ENCODE data around the gene OOSP1. TPM values are rescaled to one million over a fixed set of nuclear protein-coding genes. Genes with fewer than 3 reads are reported as not detected.

OOSP1 gene
- total RNA-seq, 1 donor from 2014 or later = not detected

- no peak overlapping the region for H3K27ac ChIP-seq (ENCODE audit: low read depth, low read length)
- Mint-ChIP-seq H3K9me3 (ENCODE audit: unreplicated experiment) (peaks cover 6% of the 10 kb centered on the region), H3K4me3 (ENCODE audit: unreplicated experiment) (no peak overlapping the region), H3K27ac (ENCODE audit: unreplicated experiment) (no peak overlapping the region), H3K4me1 (ENCODE audit: low read depth, unreplicated experiment) (no peaks in the 10 kb centered on the region), H3K27me3 (ENCODE audit: low read depth, unreplicated experiment) (no peaks in the 10 kb centered on the region), H3K36me3 (ENCODE audit: low read depth, unreplicated experiment) (no peaks in the 10 kb centered on the region)
- H3K4me3 ChIP-seq (ENCODE audit: insufficient read depth, low read depth, low read length) = no peak overlapping the region
- no peaks in the 10 kb centered on the region for H3K9me3 ChIP-seq (ENCODE audit: insufficient read depth, low read depth, low read length)
- no peaks in the 10 kb centered on the region for H3K27me3 ChIP-seq (ENCODE audit: insufficient read depth, low read length)
- no peak overlapping the region for H3K9ac ChIP-seq (ENCODE audit: low read length)
- FAIRE-seq (no peak), DNase-seq (ENCODE audit: low read depth) (no peak)
- no peaks in the 10 kb centered on the region for H4K20me1 ChIP-seq (ENCODE audit: insufficient read depth, low read length)
- TF ChIP-seq CTCF (IDR thresholded peaks at IDR 0.05; ENCODE audit: insufficient read depth, low read depth, low read length) (no peak), EZH2 (IDR thresholded peaks at IDR 0.05; ENCODE audit: insufficient read depth, low read length) (no peak)
- H2AFZ ChIP-seq (ENCODE audit: low read depth, low read length) = no peak overlapping the region
- H3K79me2 ChIP-seq (ENCODE audit: insufficient read depth, low read length) = no peaks in the 10 kb centered on the region
- H3K4me1 ChIP-seq (ENCODE audit: insufficient read depth, low read length) = no peaks in the 10 kb centered on the region
- H3K4me2 ChIP-seq (ENCODE audit: low read length) = no peak overlapping the region
- no peaks in the 10 kb centered on the region for H3K36me3 ChIP-seq (ENCODE audit: insufficient read depth, low read length)
These were observed 54.2 kb downstream of the OOSP1 start for GRCh38 chr11:59992425-59992824.

GRCh38 chr11:59997800-59998199, 59.6 kb downstream of the OOSP1 start:
- Histone ChIP-seq H3K9me3 (ENCODE audit: insufficient read depth, low read depth, low read length) (no peaks in the 10 kb centered on the region), H3K79me2 (ENCODE audit: insufficient read depth, low read length) (no peaks in the 10 kb centered on the region), H3K9ac (ENCODE audit: low read length) (no peak overlapping the region), H3K4me1 (ENCODE audit: insufficient read depth, low read length) (no peaks in the 10 kb centered on the region), H3K4me3 (ENCODE audit: insufficient read depth, low read depth, low read length) (no peak overlapping the region), H3K36me3 (ENCODE audit: insufficient read depth, low read length) (no peaks in the 10 kb centered on the region), H3K4me2 (ENCODE audit: low read length) (no peak overlapping the region), H4K20me1 (ENCODE audit: insufficient read depth, low read length) (no peaks in the 10 kb centered on the region), H3K27me3 (ENCODE audit: insufficient read depth, low read length) (no peaks in the 10 kb centered on the region), H3K27ac (ENCODE audit: low read depth, low read length) (no peak overlapping the region), H2AFZ (ENCODE audit: low read depth, low read length) (no peak overlapping the region)
- no peak overlapping the region for H3K27ac Mint-ChIP-seq (ENCODE audit: unreplicated experiment)
- TF ChIP-seq CTCF (IDR thresholded peaks at IDR 0.05; ENCODE audit: insufficient read depth, low read depth, low read length) (no peak), EZH2 (IDR thresholded peaks at IDR 0.05; ENCODE audit: insufficient read depth, low read length) (no peak)
- H3K9me3 Mint-ChIP-seq (ENCODE audit: unreplicated experiment) = peaks cover 4% of the 10 kb centered on the region
- no peak overlapping the region for H3K4me3 Mint-ChIP-seq (ENCODE audit: unreplicated experiment)
- no peaks in the 10 kb centered on the region for H3K4me1 Mint-ChIP-seq (ENCODE audit: low read depth, unreplicated experiment)
- no peaks in the 10 kb centered on the region for H3K27me3 Mint-ChIP-seq (ENCODE audit: low read depth, unreplicated experiment)
- DNase-seq (ENCODE audit: low read depth) (no peak), FAIRE-seq (no peak)
- no peaks in the 10 kb centered on the region for H3K36me3 Mint-ChIP-seq (ENCODE audit: low read depth, unreplicated experiment)

GRCh38 chr11:59999691-60000090, 61.5 kb downstream of the OOSP1 start:
- no peaks in the 10 kb centered on the region for H3K27me3 ChIP-seq (ENCODE audit: insufficient read depth, low read length)
- H3K4me1 ChIP-seq (ENCODE audit: insufficient read depth, low read length) = no peaks in the 10 kb centered on the region
- no peak overlapping the region for H3K27ac Mint-ChIP-seq (ENCODE audit: unreplicated experiment)
- no peaks in the 10 kb centered on the region for H3K4me1 Mint-ChIP-seq (ENCODE audit: low read depth, unreplicated experiment)
- H3K27me3 Mint-ChIP-seq (ENCODE audit: low read depth, unreplicated experiment) = no peaks in the 10 kb centered on the region
- H3K9ac ChIP-seq (ENCODE audit: low read length) = no peak overlapping the region
- no peak overlapping the region for H3K27ac ChIP-seq (ENCODE audit: low read depth, low read length)
- no peak overlapping the region for H3K4me3 Mint-ChIP-seq (ENCODE audit: unreplicated experiment)
- no peak for FAIRE-seq
- H3K79me2 ChIP-seq (ENCODE audit: insufficient read depth, low read length) = no peaks in the 10 kb centered on the region
- no peak for DNase-seq (ENCODE audit: low read depth)
- peaks cover 3% of the 10 kb centered on the region for H3K9me3 Mint-ChIP-seq (ENCODE audit: unreplicated experiment)
- no peak overlapping the region for H3K4me2 ChIP-seq (ENCODE audit: low read length)
- no peaks in the 10 kb centered on the region for H3K36me3 ChIP-seq (ENCODE audit: insufficient read depth, low read length)
- H3K36me3 Mint-ChIP-seq (ENCODE audit: low read depth, unreplicated experiment) = no peaks in the 10 kb centered on the region
- no peak overlapping the region for H2AFZ ChIP-seq (ENCODE audit: low read depth, low read length)
- no peaks in the 10 kb centered on the region for H3K9me3 ChIP-seq (ENCODE audit: insufficient read depth, low read depth, low read length)
- no peak overlapping the region for H3K4me3 ChIP-seq (ENCODE audit: insufficient read depth, low read depth, low read length)
- no peaks in the 10 kb centered on the region for H4K20me1 ChIP-seq (ENCODE audit: insufficient read depth, low read length)
- TF ChIP-seq EZH2 (IDR thresholded peaks at IDR 0.05; ENCODE audit: insufficient read depth, low read length) (no peak), CTCF (IDR thresholded peaks at IDR 0.05; ENCODE audit: insufficient read depth, low read depth, low read length) (no peak)
